ENCODE data around the gene KRTAP5-9.
"Not testable (repeated sequence)": the region's sequence is repeated elsewhere in the genome, so short reads cannot be mapped to it uniquely, and the experiment has no call there.

KRTAP5-9 gene

GRCh38 chr11:71585673-71586072 is 37.5 kb downstream of the KRTAP5-9 start:
- not testable (repeated sequence) for DNase-seq (ENCODE audit: low read depth)

GRCh38 chr11:71588314-71588713 is 40.1 kb downstream of the KRTAP5-9 start:
- not testable (repeated sequence) for DNase-seq (ENCODE audit: low read depth)

- not testable (repeated sequence) for DNase-seq (ENCODE audit: low read depth)
Measured at GRCh38 chr11:71588822-71589545, 40.8 kb downstream of the KRTAP5-9 start.

GRCh38 chr11:71589546-71589920 is 41.3 kb downstream of the KRTAP5-9 start:
- DNase-seq (ENCODE audit: low read depth) = not testable (repeated sequence)
